HL-60 (cell line): ENCODE results near the gene PDE8A.

Source experiments
- DNase-seq, 2 experiments: peaks; one replicate each; pipeline ENCODE4 v3.0.0-alpha.2; 2010 to 2020; ENCODE audit warnings: low read depth in 1 of 2, low spot score in 1 of 2
- H3K27ac ChIP-seq: fragments of 250-450 bp; sonication (Bioruptor Pico); replicated peaks from 2 replicates; pipeline ENCODE4 v1.5.1; 2020; ENCODE audit warnings: mild to moderate bottlenecking, moderate library complexity
- H3K27me3 ChIP-seq: fragments of 250-450 bp; sonication (Bioruptor Pico); 2 replicates; pipeline ENCODE4 v1.5.1; 2021; ENCODE audit warnings: mild to moderate bottlenecking, moderate library complexity; ENCODE audit not compliant: insufficient read depth, poor library complexity, severe bottlenecking
- H3K4me3 ChIP-seq: replicated peaks from 2 replicates; pipeline ENCODE4 v1.5.1; 2011; ENCODE audit warnings: mild to moderate bottlenecking, control low read depth, low read length; ENCODE audit not compliant: insufficient read depth
- GABPA ChIP-seq: IDR thresholded peaks from 2 replicates; pipeline ENCODE4 v1.6.1; 2012; ENCODE audit warnings: low read depth
- POLR2AphosphoS5 ChIP-seq: IDR thresholded peaks from 2 replicates; pipeline ENCODE4 v1.6.1; 2012; ENCODE audit warnings: low read depth
- SPI1 ChIP-seq: IDR thresholded peaks from 2 replicates; pipeline ENCODE4 v1.6.1; 2012; ENCODE audit warnings: low read depth, mild to moderate bottlenecking, borderline replicate concordance
- TF ChIP-seq, protein P1 (sequence below): IDR thresholded peaks from one replicate; pipeline ENCODE4 v1.5.1; 2011; ENCODE audit warnings: low read length, control low read depth, inconsistent platforms; ENCODE audit not compliant: insufficient read depth
- TF ChIP-seq, protein P2 (sequence below): IDR thresholded peaks from 2 replicates; pipeline ENCODE4 v1.6.1; 2012; ENCODE audit warnings: low read depth; ENCODE audit not compliant: insufficient replicate concordance

Gene PDE8A

DNA sequence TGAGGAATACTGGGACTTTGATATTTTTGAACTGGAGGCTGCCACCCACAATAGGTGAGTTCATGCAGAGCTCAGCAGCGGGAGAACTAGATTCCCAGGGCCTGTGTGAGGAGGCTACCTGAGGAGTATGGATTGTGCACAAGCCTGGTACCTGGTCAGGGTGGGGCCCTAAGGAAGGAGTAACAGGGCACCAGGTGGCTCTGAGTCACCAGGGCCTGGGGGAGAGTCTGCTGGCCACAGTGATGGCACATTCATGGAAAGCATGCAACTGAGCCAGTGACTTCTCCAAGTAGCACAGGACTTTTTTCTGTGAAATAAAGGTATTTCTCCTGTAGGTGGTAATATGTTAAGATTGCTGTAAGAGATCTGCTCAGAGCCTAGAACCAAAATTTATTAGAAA is 134.4 kb downstream of the PDE8A start:
- DNase-seq: no peak
- no peak overlapping the region for H3K27ac ChIP-seq
- TF ChIP-seq SPI1: no peak
- TF ChIP-seq POLR2AphosphoS5: no peak
- TF ChIP-seq, protein P1, sequence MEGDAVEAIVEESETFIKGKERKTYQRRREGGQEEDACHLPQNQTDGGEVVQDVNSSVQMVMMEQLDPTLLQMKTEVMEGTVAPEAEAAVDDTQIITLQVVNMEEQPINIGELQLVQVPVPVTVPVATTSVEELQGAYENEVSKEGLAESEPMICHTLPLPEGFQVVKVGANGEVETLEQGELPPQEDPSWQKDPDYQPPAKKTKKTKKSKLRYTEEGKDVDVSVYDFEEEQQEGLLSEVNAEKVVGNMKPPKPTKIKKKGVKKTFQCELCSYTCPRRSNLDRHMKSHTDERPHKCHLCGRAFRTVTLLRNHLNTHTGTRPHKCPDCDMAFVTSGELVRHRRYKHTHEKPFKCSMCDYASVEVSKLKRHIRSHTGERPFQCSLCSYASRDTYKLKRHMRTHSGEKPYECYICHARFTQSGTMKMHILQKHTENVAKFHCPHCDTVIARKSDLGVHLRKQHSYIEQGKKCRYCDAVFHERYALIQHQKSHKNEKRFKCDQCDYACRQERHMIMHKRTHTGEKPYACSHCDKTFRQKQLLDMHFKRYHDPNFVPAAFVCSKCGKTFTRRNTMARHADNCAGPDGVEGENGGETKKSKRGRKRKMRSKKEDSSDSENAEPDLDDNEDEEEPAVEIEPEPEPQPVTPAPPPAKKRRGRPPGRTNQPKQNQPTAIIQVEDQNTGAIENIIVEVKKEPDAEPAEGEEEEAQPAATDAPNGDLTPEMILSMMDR: no peak
- TF ChIP-seq, protein P2, sequence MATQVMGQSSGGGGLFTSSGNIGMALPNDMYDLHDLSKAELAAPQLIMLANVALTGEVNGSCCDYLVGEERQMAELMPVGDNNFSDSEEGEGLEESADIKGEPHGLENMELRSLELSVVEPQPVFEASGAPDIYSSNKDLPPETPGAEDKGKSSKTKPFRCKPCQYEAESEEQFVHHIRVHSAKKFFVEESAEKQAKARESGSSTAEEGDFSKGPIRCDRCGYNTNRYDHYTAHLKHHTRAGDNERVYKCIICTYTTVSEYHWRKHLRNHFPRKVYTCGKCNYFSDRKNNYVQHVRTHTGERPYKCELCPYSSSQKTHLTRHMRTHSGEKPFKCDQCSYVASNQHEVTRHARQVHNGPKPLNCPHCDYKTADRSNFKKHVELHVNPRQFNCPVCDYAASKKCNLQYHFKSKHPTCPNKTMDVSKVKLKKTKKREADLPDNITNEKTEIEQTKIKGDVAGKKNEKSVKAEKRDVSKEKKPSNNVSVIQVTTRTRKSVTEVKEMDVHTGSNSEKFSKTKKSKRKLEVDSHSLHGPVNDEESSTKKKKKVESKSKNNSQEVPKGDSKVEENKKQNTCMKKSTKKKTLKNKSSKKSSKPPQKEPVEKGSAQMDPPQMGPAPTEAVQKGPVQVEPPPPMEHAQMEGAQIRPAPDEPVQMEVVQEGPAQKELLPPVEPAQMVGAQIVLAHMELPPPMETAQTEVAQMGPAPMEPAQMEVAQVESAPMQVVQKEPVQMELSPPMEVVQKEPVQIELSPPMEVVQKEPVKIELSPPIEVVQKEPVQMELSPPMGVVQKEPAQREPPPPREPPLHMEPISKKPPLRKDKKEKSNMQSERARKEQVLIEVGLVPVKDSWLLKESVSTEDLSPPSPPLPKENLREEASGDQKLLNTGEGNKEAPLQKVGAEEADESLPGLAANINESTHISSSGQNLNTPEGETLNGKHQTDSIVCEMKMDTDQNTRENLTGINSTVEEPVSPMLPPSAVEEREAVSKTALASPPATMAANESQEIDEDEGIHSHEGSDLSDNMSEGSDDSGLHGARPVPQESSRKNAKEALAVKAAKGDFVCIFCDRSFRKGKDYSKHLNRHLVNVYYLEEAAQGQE: no peak
- no peak for TF ChIP-seq GABPA
- no peaks in the 10 kb centered on the region for H3K27me3 ChIP-seq
- no peak overlapping the region for H3K4me3 ChIP-seq

DNA sequence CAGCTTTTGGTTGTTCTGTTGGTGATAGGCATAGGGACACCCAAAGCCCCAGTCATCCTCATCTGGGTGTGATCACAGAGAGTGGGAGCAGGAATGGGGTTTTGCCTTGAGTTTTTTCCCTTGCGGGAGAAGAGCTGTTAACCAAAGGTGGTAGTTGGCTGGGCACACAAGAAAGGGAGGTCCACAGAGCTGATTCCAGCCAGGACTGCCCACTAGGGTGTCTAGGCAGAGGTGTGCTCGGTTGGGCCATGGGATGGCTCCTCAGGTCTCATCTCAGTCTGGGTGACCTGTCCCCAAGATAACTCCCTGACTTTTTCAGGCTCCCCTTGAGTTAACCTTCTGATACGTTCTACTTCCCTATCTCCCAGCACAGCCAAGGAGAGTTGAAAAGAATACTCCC is 134.8 kb downstream of the PDE8A start:
- TF ChIP-seq, protein P2: no peak
- no peak for TF ChIP-seq POLR2AphosphoS5
- TF ChIP-seq, protein P1: no peak
- no peak for TF ChIP-seq SPI1
- TF ChIP-seq GABPA: no peak
- Histone ChIP-seq H3K4me3 (no peak overlapping the region), H3K27me3 (no peaks in the 10 kb centered on the region), H3K27ac (no peak overlapping the region)
- no peak for DNase-seq

DNA sequence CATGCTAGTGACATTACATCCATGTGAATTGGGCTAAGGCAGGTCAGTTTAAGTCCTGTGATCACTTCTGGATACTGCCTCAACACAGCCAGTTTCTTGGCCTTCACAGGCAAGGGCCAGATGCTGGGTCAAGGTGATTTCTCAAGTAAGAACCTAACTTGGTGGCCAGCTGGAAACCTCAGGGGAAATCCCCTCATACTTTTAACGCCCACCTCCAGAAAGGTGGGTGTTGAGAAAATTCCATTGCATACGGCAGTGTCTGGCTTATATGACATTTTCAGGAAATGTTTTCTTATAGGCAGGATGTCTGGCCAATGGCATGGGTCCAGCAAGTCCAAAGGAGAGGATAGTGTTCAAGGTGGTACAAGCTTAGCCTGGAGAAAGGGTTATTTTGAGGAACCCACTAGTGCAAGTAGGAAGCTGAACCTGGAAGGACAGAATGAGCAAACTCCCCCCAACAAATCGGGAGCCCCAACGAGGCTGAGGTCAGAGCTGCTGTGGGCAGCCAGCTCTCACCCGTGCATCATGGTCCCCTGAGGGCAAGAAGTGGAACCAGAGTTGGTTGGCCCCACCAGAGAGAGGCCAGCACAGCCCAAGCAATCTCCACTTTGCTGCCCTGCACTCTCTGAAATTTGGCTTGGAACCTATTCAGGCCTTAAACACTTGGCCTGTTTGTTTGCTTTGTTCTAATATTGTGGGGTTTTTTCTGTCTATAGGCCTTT is 135.4 kb downstream of the PDE8A start:
- Histone ChIP-seq H3K27me3 (no peaks in the 10 kb centered on the region), H3K27ac (no peak overlapping the region), H3K4me3 (no peak overlapping the region)
- no peak for DNase-seq
- no peak for TF ChIP-seq GABPA

DNA sequence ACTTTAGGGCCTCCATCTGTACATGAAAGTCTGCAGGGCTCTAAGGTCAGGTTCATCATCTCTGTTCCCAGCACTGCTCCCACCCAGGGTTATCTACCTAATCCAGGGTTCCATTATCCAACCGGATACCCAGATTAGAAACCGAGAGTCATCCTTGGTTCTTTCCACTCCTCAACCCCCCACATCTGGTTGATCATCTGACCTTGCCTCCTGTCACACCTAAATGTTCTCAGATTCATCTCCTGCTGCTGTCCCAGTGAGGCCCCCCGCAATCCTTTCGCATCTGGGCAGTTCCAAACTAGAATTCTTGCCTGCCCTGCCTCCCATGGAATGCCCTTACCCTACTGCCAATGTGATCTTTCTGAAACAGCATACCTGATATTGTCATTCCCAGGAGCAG is 136.5 kb downstream of the PDE8A start:
- Histone ChIP-seq H3K27ac (no peak overlapping the region), H3K4me3 (no peak overlapping the region), H3K27me3 (no peaks in the 10 kb centered on the region)
- no peak for TF ChIP-seq POLR2AphosphoS5
- TF ChIP-seq, protein P2: no peak
- TF ChIP-seq, protein P1: no peak
- TF ChIP-seq GABPA: no peak
- TF ChIP-seq SPI1: no peak
- DNase-seq: no peak
